Bronchial epithelial cell (primary cell): Measurements from ENCODE around the gene IQSEC1. TPM values are rescaled to one million over a fixed set of nuclear protein-coding genes. Genes with fewer than 3 reads are reported as not detected.

Source experiments
- DNase-seq: peaks from one replicate; pipeline ENCODE4 v3.0.0-alpha.2; 2010; ENCODE audit warnings: low read depth
- FAIRE-seq: peaks from 2 replicates; lab custom pipeline; 2011; peaks lifted over from hg19 to GRCh38; lab: Jason Lieb, UNC
- H3K27me3 ChIP-seq: 2 replicates; pipeline ENCODE4 v1.5.1; 2011; ENCODE audit warnings: low read length; ENCODE audit not compliant: control insufficient read depth, insufficient read depth
- H3K36me3 ChIP-seq: 2 replicates; pipeline ENCODE4 v1.5.1; 2011; ENCODE audit warnings: low read length; ENCODE audit not compliant: control insufficient read depth, insufficient read depth
- H3K4me3 ChIP-seq: 2 replicates; pipeline ENCODE4 v1.5.1; 2011; ENCODE audit warnings: mild to moderate bottlenecking, low read depth, low read length, control low read depth
- total RNA-seq: library from RNA; depleted of rRNA; stranded (reverse); fragments of >200 nt; gene quantifications from 2 replicates; pipeline ENCODE4 v1.2.1, GENCODE V29; 2014
- TF ChIP-seq, protein P1 (sequence below): IDR thresholded peaks from 2 replicates; pipeline ENCODE4 v1.5.1; 2011; ENCODE audit warnings: mild to moderate bottlenecking, moderate library complexity, low read length, control low read depth, inconsistent platforms; ENCODE audit not compliant: insufficient read depth, severe bottlenecking

IQSEC1 gene
- total RNA-seq, 1 donor from 2014 or later, result 6.6 TPM

DNA sequence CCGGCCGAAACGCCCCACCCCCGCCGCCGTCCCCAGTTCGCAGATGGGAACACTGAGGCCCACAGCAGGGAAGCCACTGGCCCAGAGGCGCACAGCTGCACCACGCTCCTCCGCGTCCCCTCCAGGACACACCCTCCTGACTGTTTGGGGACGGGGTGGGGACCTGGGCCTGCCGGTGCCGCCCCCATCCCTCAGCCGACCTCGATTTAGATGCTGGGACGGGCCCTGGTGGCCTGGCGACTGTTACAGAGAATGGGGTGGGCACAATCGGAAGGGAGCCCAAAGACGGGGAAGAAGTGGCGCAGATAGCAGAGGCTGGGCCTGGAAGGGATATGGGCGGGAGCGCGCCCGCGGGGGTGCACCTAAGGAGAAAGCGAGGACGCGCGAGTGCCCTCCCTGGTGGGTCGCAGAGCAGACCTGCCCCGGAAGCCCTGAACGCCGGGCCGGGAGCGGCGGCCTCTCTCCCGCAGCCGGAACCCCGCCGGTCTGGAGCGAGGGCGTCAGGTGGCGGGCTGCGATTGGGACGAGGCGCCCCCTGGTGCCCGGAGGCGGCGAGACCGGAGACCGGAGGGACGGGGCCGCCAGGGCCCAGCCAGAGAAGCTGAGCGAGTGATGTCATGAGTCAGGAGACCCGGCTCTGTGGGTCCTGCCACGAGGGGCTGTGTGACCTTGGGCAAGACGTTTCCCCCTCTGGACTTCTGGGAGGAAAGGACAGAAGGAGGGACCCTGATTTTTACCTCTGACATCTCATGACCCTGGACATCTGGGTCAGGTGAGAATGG, 78.4 kb downstream of the IQSEC1 start:
- peak; percentile 50 for DNase-seq
- no peaks in the 10 kb centered on the region for H3K36me3 ChIP-seq
- TF ChIP-seq, protein P1, sequence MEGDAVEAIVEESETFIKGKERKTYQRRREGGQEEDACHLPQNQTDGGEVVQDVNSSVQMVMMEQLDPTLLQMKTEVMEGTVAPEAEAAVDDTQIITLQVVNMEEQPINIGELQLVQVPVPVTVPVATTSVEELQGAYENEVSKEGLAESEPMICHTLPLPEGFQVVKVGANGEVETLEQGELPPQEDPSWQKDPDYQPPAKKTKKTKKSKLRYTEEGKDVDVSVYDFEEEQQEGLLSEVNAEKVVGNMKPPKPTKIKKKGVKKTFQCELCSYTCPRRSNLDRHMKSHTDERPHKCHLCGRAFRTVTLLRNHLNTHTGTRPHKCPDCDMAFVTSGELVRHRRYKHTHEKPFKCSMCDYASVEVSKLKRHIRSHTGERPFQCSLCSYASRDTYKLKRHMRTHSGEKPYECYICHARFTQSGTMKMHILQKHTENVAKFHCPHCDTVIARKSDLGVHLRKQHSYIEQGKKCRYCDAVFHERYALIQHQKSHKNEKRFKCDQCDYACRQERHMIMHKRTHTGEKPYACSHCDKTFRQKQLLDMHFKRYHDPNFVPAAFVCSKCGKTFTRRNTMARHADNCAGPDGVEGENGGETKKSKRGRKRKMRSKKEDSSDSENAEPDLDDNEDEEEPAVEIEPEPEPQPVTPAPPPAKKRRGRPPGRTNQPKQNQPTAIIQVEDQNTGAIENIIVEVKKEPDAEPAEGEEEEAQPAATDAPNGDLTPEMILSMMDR, result peak; percentile 90
- H3K27me3 ChIP-seq, result peaks cover 7% of the 10 kb centered on the region
- FAIRE-seq, result no peak
- H3K4me3 ChIP-seq, result peak overlapping the region; percentile 63

DNA sequence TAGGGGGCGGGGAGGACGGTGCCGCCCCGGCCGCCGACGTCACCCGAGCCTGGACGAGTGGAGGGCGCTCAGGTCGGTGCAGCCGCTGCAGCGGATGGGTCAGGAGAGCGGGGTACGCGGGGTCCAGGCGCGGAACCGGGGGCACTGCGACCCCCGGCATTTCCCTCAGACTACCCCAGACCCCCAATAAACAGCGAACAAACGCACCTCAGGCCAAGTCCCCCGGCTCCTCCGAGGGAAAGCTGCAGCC, 78.9 kb downstream of the IQSEC1 start:
- FAIRE-seq (no peak), DNase-seq (no peak)
- Histone ChIP-seq H3K4me3 (peak overlapping the region; percentile 63), H3K36me3 (no peaks in the 10 kb centered on the region), H3K27me3 (peaks cover 7% of the 10 kb centered on the region)
- TF ChIP-seq, protein P1, result no peak

DNA sequence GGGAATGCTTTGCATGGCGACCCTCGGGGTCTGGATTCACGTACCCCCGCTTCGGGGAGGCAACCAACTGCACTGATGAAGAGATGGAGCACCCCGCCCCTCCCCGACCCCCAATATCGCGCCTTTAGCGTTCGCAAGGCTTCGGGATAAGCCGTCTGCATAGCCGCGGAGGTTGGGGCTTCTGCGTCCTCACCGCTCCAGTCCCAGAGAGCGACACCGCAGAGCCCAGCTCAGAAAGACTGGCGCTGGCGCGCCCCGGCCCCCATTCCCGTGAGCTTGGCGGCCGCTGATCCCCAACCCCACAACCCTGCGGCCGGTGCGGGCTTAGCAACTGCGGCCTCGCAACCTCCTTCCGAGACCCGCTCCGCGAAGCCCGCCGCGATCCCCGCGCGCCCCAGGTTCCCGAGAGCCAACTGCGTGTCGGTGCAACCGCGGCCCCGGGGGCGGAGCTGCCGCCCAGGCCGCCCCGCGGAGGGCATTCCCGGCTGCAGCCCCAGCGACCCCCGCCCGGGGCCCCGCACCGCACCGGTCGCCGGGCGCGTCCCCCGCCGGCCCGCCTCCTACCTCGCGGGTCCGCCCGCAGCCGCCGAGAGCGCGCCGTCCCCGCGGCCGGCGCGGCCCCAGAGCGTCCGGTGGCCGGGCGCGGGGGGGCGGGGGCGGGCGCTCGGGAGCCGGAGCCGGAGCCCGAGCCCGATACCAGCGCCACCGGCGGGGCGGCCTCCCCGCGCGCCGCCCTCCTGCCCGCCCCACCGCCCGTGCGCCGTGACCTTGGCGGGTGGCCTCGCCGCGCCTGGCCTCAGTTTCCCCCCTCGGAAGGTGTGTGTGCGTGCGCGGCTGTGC, 79.5 kb downstream of the IQSEC1 start:
- no peaks in the 10 kb centered on the region for H3K36me3 ChIP-seq
- FAIRE-seq (no peak), DNase-seq (no peak)
- TF ChIP-seq, protein P1, result no peak
- H3K4me3 ChIP-seq, result peak overlapping the region; percentile 63
- peaks cover 7% of the 10 kb centered on the region for H3K27me3 ChIP-seq

DNA sequence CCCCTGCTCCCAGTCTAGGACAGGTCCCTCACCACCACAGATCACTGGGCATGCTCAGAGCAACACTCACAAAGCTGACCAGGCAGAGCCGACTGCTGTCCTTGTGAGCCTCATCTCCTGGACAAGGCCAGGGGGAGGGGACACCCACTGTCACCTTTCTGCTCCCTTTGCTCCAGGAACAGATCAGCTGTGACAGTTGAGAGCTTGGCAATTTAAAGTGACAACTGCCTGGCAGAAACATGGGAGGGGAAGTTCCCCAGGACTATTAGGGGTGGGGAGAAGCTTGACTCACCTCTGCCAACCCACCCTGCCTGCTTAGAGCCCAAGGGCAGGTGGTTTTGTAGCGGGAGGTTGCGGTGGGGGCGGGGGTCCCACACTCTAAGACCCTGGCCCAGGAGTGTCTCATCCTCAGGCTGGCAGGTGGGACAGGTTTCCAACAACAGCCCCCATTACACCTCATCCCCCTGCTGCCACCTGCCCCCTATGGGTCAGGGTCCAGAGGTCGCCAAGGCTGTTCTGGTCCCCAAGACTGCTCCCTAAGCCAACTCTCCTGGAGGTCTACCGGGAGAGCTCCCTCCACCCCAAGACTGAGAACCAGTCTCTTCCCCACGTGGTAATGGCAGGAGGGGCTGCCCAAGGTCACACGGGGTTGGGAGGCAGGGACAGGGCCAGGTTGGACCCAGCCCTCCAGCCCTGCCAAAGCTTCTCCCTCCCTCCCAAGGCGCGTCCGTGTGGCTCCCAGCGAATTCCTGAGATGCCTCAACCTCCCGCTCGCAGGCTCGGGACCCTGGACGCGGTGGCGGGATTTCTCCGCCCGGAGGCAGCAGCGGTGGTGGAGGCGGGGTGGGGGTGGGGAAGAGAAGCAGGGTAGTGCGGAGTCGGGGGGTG, 80.4 kb downstream of the IQSEC1 start:
- TF ChIP-seq, protein P1, result no peak
- peak overlapping the region; percentile 36 for H3K4me3 ChIP-seq
- H3K27me3 ChIP-seq, result peaks cover 7% of the 10 kb centered on the region
- FAIRE-seq (no peak), DNase-seq (no peak)
- no peaks in the 10 kb centered on the region for H3K36me3 ChIP-seq

DNA sequence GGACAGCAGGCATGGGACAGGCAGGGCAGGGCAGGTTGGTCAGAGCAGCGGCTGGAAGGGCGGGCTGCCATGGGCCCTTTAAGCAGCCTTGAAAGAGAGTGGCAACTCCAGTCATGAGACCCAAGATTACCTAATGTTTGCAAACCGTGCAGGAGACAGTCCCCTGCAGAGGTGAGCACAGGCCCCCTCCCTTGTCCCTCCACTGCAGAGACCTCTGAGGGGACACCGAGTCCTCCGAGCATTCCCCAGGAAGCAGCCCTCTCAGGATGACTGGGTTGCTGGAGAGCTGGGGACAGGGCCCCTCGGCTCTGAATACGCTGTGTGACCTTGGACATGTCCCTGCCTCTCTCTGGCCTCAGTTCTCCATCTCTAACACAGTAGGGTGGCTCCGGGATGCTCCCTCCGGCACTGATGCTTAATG, 81.4 kb downstream of the IQSEC1 start:
- H3K36me3 ChIP-seq, result no peaks in the 10 kb centered on the region
- DNase-seq, result no peak
- peaks cover 7% of the 10 kb centered on the region for H3K27me3 ChIP-seq
- no peak overlapping the region for H3K4me3 ChIP-seq
- FAIRE-seq, result no peak
- TF ChIP-seq, protein P1, result no peak
